HG03064 (cell line): ENCODE results near the gene KAT2A.
"Not testable (repeated sequence)": the region's sequence is repeated elsewhere in the genome, so short reads cannot be mapped to it uniquely, and the experiment has no call there.

Experiments
- ATAC-seq: cut with Tn5 transposase; IDR thresholded peaks from one replicate; pipeline ENCODE4 v1.9.1; 2021; ENCODE audit warnings: low read depth; ENCODE audit not compliant: unreplicated experiment

KAT2A gene

GRCh38 chr17:42120770-42121769 is at the start of gene KAT2A:
Gene KAT2A (minus strand): TSS chr17:42121367. CDS start chr17:42121304, 63 bp downstream.
- no peak for ATAC-seq

DNA sequence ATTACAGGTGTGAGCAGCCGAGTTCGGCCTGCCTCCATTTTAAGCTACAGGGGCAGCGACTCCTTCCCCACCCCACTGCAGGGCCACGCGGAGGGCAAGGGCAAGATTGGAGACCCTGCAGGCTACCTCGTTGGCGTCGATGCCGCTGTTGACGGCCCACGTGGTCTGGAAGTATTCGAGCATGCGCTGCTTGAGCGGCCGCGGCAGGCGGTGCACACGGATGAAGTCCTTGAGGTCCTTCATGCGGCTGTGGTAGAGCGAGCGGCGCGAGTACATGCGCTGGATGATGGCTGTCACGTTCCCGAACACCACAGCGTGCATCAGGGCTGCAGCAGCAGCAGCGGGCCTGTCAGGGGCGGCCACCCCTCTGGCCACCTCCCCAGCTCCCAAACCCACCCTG is 48.2 kb upstream of the KAT2A start:
- ATAC-seq, result no peak

DNA sequence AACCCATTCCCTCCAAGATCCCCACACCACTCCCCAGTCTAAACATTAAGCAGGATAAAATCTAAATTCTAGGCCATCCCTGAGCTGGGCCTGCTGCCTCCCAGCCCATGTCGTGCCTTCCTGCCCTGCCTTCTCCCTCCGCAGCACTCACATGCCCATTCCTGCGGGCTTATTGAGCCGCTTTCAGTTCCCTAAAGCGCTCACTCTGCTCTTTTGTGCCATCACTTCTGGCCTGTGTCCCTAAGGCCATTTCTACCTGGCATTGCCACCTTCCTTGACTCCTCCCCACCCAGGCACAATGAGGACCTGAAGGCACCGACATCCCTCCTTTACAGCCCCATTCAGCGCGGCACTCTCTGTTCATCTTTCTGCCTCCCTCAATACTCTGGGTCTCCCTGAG is 46.6 kb upstream of the KAT2A start:
- no peak for ATAC-seq

- no peak for ATAC-seq
Observed at GRCh38 chr17:42166196-42166763, 45.1 kb upstream of the KAT2A start.

DNA sequence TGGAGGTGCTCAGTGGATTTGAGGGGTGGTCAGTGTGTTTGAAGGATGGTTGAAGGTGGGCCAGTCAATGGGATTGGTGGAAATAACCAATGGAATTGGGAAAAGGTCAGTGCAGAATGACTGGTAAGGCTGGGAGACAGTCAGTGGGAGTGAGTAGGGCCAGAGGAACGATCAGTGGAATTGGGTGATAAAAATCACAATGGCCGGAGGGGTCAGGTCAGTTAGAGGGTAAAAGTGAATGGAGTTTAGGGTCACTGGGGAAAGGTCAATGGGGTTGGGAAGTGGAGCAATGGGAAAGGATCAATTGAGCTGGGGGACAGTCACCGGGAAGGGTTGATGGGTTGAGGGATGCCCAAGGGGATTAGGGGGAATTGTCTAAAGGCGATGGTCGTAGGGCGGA is 44.6 kb upstream of the KAT2A start:
- no peak for ATAC-seq

GRCh38 chr17:42163696-42164407 is 42.7 kb upstream of the KAT2A start:
- ATAC-seq, result no peak

- no peak for ATAC-seq
Observed at GRCh38 chr17:42163113-42163512, 41.9 kb upstream of the KAT2A start.

DNA sequence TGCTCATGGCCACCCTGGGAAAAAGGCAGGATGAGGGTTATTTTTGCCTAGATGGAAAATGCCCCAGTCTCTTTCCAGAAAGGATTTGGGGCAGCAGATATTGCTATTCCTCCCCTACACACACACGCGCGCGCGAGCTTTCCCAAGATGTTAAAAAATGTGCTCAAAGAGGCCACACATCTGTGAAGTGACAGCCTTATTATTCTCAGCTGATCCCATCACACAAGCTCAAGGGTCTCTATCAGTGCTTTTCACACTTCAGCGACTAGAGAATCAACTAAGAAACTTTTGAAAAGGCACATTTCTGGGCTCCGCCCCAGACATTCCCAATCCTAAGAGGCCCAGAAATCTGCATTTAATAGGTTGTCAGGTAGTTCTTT is 39.4 kb upstream of the KAT2A start:
- no peak for ATAC-seq

DNA sequence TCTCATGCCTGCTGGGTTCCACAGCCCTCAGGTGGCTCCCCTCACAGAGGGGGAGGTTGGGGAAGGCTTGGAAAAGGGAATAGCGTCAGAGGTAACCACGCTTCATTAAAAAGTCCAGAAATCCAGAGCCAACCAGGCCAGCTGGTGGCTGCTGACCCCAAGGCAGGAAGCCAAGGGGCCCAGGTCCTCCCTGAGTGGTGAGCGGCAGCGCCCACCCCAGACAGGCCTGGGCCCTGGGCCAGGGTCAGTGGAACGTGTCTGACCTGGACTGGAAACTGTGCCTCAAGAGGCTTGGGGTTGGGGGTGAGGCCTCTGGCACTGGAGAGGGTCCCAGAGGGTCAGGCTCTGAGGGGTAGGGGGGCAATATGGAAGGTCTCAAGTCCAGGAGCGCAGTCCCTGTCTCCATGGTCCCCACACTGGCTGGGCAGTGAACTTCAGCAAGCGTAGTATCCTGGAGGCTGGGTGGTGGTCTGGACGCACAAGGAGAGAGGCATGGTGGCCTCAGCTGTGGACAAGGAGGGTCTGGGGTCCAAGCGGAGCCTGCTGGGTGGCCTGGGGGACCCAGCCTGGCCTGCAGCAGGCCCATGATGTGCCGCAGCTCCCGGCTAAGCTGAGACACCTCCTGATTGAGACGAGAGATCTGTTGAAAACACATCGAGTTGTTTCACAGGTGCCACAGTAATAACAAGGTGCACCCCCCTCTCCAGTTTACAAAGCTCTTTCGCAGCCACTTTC is 38.8 kb upstream of the KAT2A start:
- no peak for ATAC-seq

DNA sequence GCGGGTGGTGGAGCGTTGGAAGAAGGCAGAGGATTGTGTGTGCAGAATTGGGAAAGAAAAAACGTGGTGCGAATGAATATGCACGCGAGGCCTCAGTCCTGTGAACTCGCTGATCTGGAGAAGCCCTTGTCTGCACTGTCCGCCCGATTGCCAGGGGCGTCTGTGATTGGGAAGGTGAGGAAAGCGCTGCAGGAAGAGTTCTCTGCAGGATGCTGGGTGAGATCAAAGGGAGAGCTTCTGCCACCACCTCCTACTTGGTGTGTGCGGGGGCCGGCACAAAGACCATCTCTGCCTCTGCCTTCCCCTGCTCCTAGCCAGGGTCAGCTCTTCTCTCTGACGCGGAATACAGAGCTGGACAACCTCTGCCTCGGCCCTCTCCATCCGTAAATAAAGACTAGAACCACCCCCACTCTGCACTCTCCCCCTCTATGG is 34.5 kb upstream of the KAT2A start:
- ATAC-seq, result no peak

DNA sequence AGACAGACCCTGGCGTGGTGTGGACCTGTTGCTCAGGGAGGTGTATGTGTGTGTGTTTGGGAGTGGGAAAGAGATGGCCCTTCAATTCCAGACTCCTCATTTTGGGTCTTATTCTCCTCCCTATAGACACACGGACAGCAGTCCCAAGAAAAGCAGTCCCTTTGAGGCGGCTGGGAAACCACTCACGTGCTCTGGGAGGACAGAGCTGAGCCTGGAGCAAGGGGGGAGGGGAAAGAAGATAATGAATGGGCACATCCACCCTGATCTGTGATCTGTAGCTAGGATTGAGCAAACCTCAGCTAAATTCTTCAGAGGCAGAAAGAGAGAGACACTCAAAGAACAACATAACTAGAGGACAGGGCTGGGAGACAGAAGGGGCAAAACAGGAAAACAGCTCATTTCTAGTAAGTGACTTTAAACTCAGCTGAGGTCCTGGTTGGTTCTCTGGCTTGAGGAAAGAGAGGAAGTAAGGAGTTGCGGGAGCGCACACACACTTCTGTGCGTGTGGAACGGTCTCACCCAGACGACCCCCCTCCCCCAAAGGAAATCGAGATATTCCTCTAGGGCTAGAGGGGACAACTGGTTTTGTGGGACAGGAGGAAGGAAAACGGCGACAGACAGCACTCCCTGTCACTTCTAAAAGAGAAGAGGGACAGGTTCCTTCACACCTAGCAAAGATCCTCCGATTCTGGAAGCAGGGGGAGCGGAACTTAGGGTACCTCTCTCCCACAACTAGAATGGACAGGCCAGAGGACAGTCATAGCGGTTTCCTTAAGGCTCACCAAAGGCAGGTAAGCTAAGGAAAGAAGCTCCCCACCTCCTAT is 33.0 kb upstream of the KAT2A start:
- no peak for ATAC-seq

- no peak for ATAC-seq
Observed at GRCh38 chr17:42146911-42147607, 25.9 kb upstream of the KAT2A start.

GRCh38 chr17:42143138-42143537 is 22.0 kb upstream of the KAT2A start:
- ATAC-seq, result not testable (repeated sequence)

DNA sequence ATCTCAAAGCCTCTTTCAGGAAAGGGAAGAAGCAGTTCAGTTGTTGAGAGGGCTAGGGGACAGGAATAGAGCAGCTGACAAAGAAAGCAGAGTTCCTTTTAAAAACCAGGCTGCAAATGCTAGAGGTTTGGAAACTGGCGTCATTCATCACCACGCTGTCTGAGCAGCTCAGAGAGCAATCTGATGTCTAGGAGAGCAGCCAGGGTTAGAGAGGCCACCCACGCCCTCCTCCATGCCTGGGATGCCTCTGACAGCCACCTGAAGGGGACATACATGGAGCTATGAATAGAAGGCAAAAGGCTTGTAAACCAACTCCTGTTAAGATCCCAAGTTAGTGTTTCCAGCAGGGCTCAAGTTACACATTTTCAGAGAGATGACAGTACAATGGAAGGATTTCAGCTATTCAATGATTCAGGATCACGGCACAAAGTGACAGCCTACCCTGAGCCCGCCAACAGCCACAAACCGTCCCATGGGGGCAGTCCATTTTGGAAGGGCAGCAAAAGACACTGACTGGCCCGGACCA is 21.3 kb upstream of the KAT2A start:
- no peak for ATAC-seq

GRCh38 chr17:42141382-42141781 is 20.2 kb upstream of the KAT2A start:
- ATAC-seq, result no peak

GRCh38 chr17:42140690-42141089 is 19.5 kb upstream of the KAT2A start:
- ATAC-seq, result not testable (repeated sequence)

- no peak for ATAC-seq
Observed at GRCh38 chr17:42138749-42139492, 17.8 kb upstream of the KAT2A start.

DNA sequence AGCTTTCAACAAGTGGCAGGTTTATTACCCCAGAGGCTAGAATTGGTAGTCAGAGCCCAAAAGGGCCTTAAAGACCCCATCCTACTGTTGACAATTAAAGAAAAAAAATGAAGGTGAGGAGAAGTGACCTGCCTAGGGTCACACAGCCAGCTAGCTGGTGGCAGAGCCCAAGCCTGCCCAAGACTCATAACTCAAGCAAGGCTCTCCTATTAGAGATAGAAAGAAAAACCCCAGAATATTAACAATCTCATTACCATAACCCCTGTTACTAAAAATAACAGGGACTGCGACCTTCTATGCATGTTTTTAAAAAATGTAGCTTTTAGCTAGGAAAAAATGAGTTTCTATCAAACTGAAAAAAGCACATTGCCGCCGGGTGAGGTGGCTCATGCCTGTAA is 15.5 kb upstream of the KAT2A start:
- no peak for ATAC-seq
